HCT116 (cell line): ENCODE measurements around the gene CNTN2. TPM values are rescaled to one million over a fixed set of nuclear protein-coding genes. Genes with fewer than 3 reads are reported as not detected.

Experiments used
- ATAC-seq: fragments of 200-7000 bp; cut with Tn5 transposase; 2 replicates; pipeline ENCODE4 v1.9.1; 2020; ENCODE audit warnings: mild to moderate bottlenecking, moderate library complexity
- BruUV-seq: library from RNA; stranded (reverse); fragments of 400-500 nt; replicated peaks from 2 replicates; lab custom pipeline; 2021; lab: Mats Ljungman, UMichigan
- CTCF ChIA-PET: fragments of 300-600 bp; sonication (Branson Sonifier 250); formaldehyde crosslinking; loops from one replicate; lab custom pipeline; 2021; ENCODE audit warnings: antibody characterized with exemption; lab: Charles Lee
- POLR2A ChIA-PET: fragments of 300-600, 350-600 bp; sonication (Branson Sonifier 250); formaldehyde crosslinking; loops from one replicate; lab custom pipeline; 2021; ENCODE audit warnings: antibody characterized with exemption; lab: Charles Lee
- RAD21 ChIA-PET, 2 experiments: fragments of 300-600 bp; sonication (Branson Sonifier 250); formaldehyde crosslinking; loops; one replicate each; lab custom pipeline; 2023; ENCODE audit warnings: low total read pairs in 2 of 2; ENCODE audit not compliant: uncharacterized antibody in 2 of 2, unreplicated experiment in 2 of 2, low non-redundant PET in 1 of 2; lab: Charles Lee
- DNase-seq: peaks from one replicate; pipeline ENCODE4 v3.0.0-alpha.2; 2010; ENCODE audit warnings: low read depth, low spot score
- H2AFZ ChIP-seq: fragments of 200-600 bp; shearing (Covaris generic), sonication (generic); 2 replicates; pipeline ENCODE4 v1.6.1; 2017; ENCODE audit warnings: low read depth, mixed run types, mixed read lengths, antibody characterized with exemption, low read length; ENCODE audit not compliant: poor library complexity, severe bottlenecking
- H3K27ac ChIP-seq: 2 replicates; pipeline ENCODE4 v1.5.1; 2012; ENCODE audit warnings: low read depth, low read length
- H3K27me3 ChIP-seq: fragments of 200-600 bp; sonication (generic); 2 replicates; pipeline ENCODE4 v1.6.1; 2016; ENCODE audit warnings: mixed run types, low read length, mixed read lengths; ENCODE audit not compliant: insufficient read depth
- H3K36me3 ChIP-seq, 2 experiments: fragments of 200-500 bp in 1 of 2; fragments of 200-600 bp in 1 of 2; sonication (Bioruptor generic) in 1 of 2; sonication (generic) in 1 of 2; 2 replicates each; pipeline versions ENCODE4 v1.5.1 to v1.6.1; 2014 to 2016; ENCODE audit warnings: low read length in 2 of 2, inconsistent platforms in 1 of 2, mixed read lengths in 1 of 2, mixed run types in 1 of 2; ENCODE audit not compliant: insufficient read depth in 2 of 2, control insufficient read depth in 1 of 2
- H3K4me1 ChIP-seq, 2 experiments: fragments of 200-600 bp in 1 of 2; sonication (generic) in 1 of 2; 2 replicates each; pipeline versions ENCODE4 v1.5.1 to v1.6.1; 2012 to 2017; ENCODE audit warnings: low read length in 2 of 2, inconsistent platforms in 1 of 2, mild to moderate bottlenecking in 1 of 2, mixed read lengths in 1 of 2, mixed run types in 1 of 2, moderate library complexity in 1 of 2; ENCODE audit not compliant: insufficient read depth in 2 of 2, control insufficient read depth in 1 of 2
- H3K4me2 ChIP-seq: fragments of 200-600 bp; sonication (generic); 2 replicates; pipeline ENCODE4 v1.6.1; 2017; ENCODE audit warnings: mixed run types, low read length, mixed read lengths
- H3K4me3 ChIP-seq, 2 experiments: fragments of 200-600 bp in 1 of 2; sonication (generic) in 1 of 2; replicated peaks in 1 of 2; 2 replicates each; pipeline ENCODE4 v1.5.1; 2011 to 2016; ENCODE audit warnings: low read length in 2 of 2, control low read depth in 1 of 2, low read depth in 1 of 2, mild to moderate bottlenecking in 1 of 2, mixed read lengths in 1 of 2, mixed run types in 1 of 2
- H3K79me2 ChIP-seq: fragments of 200-600 bp; sonication (generic); 2 replicates; pipeline ENCODE4 v1.6.1; 2017; ENCODE audit warnings: mild to moderate bottlenecking, mixed run types, low read length, moderate library complexity, mixed read lengths; ENCODE audit not compliant: insufficient read depth
- H3K9ac ChIP-seq: fragments of 200-600 bp; sonication (generic); 2 replicates; pipeline ENCODE4 v1.6.1; 2016; ENCODE audit warnings: low read length, mixed read lengths
- H3K9me2 ChIP-seq: fragments of 200-600 bp; sonication (generic), shearing (Covaris generic); 2 replicates; pipeline ENCODE4 v1.6.1; 2017; ENCODE audit warnings: mixed run types, mild to moderate bottlenecking, moderate library complexity; ENCODE audit not compliant: insufficient read depth
- H3K9me3 ChIP-seq, 2 experiments: fragments of 200-500 bp in 1 of 2; fragments of 200-600 bp in 1 of 2; sonication (Bioruptor generic) in 1 of 2; sonication (generic) in 1 of 2; 2 replicates each; pipeline ENCODE4 v1.6.1; 2014 to 2017; ENCODE audit warnings: low read length in 2 of 2, mixed read lengths in 2 of 2, inconsistent platforms in 1 of 2, low read depth in 1 of 2, mild to moderate bottlenecking in 1 of 2, mixed run types in 1 of 2, moderate library complexity in 1 of 2; ENCODE audit not compliant: control insufficient read depth in 1 of 2, insufficient read depth in 1 of 2
- H4K20me1 ChIP-seq: fragments of 200-600 bp; sonication (generic), shearing (Covaris generic); 2 replicates; pipeline ENCODE4 v1.6.1; 2017; ENCODE audit warnings: mixed run types, mild to moderate bottlenecking, moderate library complexity; ENCODE audit not compliant: insufficient read depth
- CBX3 ChIP-seq: IDR thresholded peaks from 2 replicates; pipeline ENCODE4 v1.6.1; 2012; ENCODE audit warnings: low read depth
- EGR1 ChIP-seq: IDR thresholded peaks from 2 replicates; pipeline ENCODE4 v1.6.1; 2012; ENCODE audit warnings: low read depth
- ELF1 ChIP-seq: IDR thresholded peaks from 2 replicates; pipeline ENCODE4 v1.6.1; 2012; ENCODE audit warnings: low read depth, borderline replicate concordance
- EZH2 ChIP-seq: fragments of 200-600 bp; sonication (generic); IDR thresholded peaks from 2 replicates; pipeline ENCODE4 v1.6.1; 2017; ENCODE audit warnings: antibody characterized with exemption, mixed run types
- EZH2phosphoT487 ChIP-seq: fragments of 200-600 bp; IDR thresholded peaks from 2 replicates; pipeline ENCODE4 v1.6.1; 2018; ENCODE audit warnings: antibody characterized with exemption, borderline replicate concordance
- POLR2A ChIP-seq: IDR thresholded peaks from 2 replicates; pipeline ENCODE4 v1.7.0; 2011; ENCODE audit warnings: borderline replicate concordance; ENCODE audit not compliant: insufficient read depth, insufficient read length; ENCODE audit errors: extremely low read depth
- POLR2AphosphoS5 ChIP-seq: IDR thresholded peaks from 2 replicates; pipeline ENCODE4 v1.6.1; 2011; ENCODE audit warnings: mild to moderate bottlenecking, low read depth, low read length, moderate library complexity
- RAD21 ChIP-seq: IDR thresholded peaks from 2 replicates; pipeline ENCODE4 v1.6.1; 2012; ENCODE audit warnings: low read depth, mild to moderate bottlenecking
- SIN3A ChIP-seq: IDR thresholded peaks from 2 replicates; pipeline ENCODE4 v1.6.1; 2012; ENCODE audit warnings: low read depth
- SRF ChIP-seq: IDR thresholded peaks from 2 replicates; pipeline ENCODE4 v1.6.1; 2012; ENCODE audit warnings: low read depth
- YY1 ChIP-seq: IDR thresholded peaks from 2 replicates; pipeline ENCODE4 v1.6.1; 2011; ENCODE audit warnings: low read length, low read depth, moderate library complexity, mild to moderate bottlenecking; ENCODE audit not compliant: insufficient replicate concordance; ENCODE audit errors: extremely low read depth
- ZBTB33 ChIP-seq: IDR thresholded peaks from 2 replicates; pipeline ENCODE4 v1.6.1; 2011; ENCODE audit warnings: mild to moderate bottlenecking, low read length, moderate library complexity; ENCODE audit not compliant: insufficient replicate concordance; ENCODE audit errors: extremely low read depth
- ZNF274 ChIP-seq: fragments of 200-500 bp; sonication (Bioruptor generic); IDR thresholded peaks from 2 replicates; pipeline ENCODE4 v1.6.1; 2014; ENCODE audit warnings: mild to moderate bottlenecking, low read depth, low read length, inconsistent platforms
- intact Hi-C: fragments of 100-400 bp; cut with micrococcal nuclease; formaldehyde crosslinking; loops from 2 replicates; pipeline ENCODE4 v1.10.0; 2022
- total RNA-seq: library from RNA; stranded (reverse); gene quantifications from one replicate; pipeline ENCODE4 v1.2.1, GENCODE V29; 2021; ENCODE audit not compliant: unreplicated experiment
- TF ChIP-seq, protein P1 (sequence below): IDR thresholded peaks from 2 replicates; pipeline ENCODE4 v1.6.1; 2012; ENCODE audit warnings: low read depth
- TF ChIP-seq, protein P2 (sequence below): IDR thresholded peaks from 2 replicates; pipeline ENCODE4 v1.6.1; 2012

CNTN2 gene
- total RNA-seq, 1 experiment from 2014 or later = 0.15 TPM

- POLR2A ChIA-PET = no interaction called here
- H3K9ac ChIP-seq = no peak overlapping the region
- H2AFZ ChIP-seq = no peak overlapping the region
- H3K4me2 ChIP-seq = no peak overlapping the region
- RAD21 ChIA-PET = no interaction called here
- DNase-seq (no peak), ATAC-seq (no peak)
- no peak overlapping the region for H3K4me3 ChIP-seq
- no peaks in the 10 kb centered on the region for H3K4me1 ChIP-seq
- no peaks in the 10 kb centered on the region for H3K36me3 ChIP-seq
- H3K9me3 ChIP-seq = no peaks in the 10 kb centered on the region
- no peaks in the 10 kb centered on the region for H3K9me2 ChIP-seq
- H3K79me2 ChIP-seq = no peaks in the 10 kb centered on the region
- no peaks in the 10 kb centered on the region for H4K20me1 ChIP-seq
- H3K27me3 ChIP-seq = no peaks in the 10 kb centered on the region; the same call in 1 of the 2 replicates
- CTCF ChIA-PET = no interaction called here
- no TSS peak for BruUV-seq
- H3K27ac ChIP-seq = no peak overlapping the region
- intact Hi-C loops = no loop called here
- TF ChIP-seq ELF1 (no peak), ZBTB33 (no peak), YY1 (no peak), SRF (no peak), RAD21 (no peak), POLR2AphosphoS5 (no peak), POLR2A (no peak), ZNF274 (no peak), EGR1 (no peak), EZH2 (no peak), EZH2phosphoT487 (no peak), CBX3 (no peak), SIN3A (no peak)
- TF ChIP-seq, protein P1, sequence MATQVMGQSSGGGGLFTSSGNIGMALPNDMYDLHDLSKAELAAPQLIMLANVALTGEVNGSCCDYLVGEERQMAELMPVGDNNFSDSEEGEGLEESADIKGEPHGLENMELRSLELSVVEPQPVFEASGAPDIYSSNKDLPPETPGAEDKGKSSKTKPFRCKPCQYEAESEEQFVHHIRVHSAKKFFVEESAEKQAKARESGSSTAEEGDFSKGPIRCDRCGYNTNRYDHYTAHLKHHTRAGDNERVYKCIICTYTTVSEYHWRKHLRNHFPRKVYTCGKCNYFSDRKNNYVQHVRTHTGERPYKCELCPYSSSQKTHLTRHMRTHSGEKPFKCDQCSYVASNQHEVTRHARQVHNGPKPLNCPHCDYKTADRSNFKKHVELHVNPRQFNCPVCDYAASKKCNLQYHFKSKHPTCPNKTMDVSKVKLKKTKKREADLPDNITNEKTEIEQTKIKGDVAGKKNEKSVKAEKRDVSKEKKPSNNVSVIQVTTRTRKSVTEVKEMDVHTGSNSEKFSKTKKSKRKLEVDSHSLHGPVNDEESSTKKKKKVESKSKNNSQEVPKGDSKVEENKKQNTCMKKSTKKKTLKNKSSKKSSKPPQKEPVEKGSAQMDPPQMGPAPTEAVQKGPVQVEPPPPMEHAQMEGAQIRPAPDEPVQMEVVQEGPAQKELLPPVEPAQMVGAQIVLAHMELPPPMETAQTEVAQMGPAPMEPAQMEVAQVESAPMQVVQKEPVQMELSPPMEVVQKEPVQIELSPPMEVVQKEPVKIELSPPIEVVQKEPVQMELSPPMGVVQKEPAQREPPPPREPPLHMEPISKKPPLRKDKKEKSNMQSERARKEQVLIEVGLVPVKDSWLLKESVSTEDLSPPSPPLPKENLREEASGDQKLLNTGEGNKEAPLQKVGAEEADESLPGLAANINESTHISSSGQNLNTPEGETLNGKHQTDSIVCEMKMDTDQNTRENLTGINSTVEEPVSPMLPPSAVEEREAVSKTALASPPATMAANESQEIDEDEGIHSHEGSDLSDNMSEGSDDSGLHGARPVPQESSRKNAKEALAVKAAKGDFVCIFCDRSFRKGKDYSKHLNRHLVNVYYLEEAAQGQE = no peak
- TF ChIP-seq, protein P2, sequence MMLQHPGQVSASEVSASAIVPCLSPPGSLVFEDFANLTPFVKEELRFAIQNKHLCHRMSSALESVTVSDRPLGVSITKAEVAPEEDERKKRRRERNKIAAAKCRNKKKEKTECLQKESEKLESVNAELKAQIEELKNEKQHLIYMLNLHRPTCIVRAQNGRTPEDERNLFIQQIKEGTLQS = no peak
Measured at GRCh38 chr1:205026181-205026580, 16.8 kb upstream of the CNTN2 start.
